Measurements from ENCODE around the gene SBK1. TPM values are rescaled to one million over a fixed set of nuclear protein-coding genes. Genes with fewer than 3 reads are reported as not detected.

Gene SBK1
- total RNA-seq, 1 donor from 2014 or later: 1.5 TPM

GRCh38 chr16:28289939-28290858 lies 2.1 kb upstream of the SBK1 start:
- intact Hi-C loops (cut with micrococcal nuclease): loop anchor here (10.0 kb wide), 1 partner anchor 265 kb away; the partner anchor contains the start of gene SGF29
- H3K9me3 Mint-ChIP-seq: no peaks in the 10 kb centered on the region
- peak overlapping the region; percentile 8 for H3K4me3 Mint-ChIP-seq
- H3K4me1 Mint-ChIP-seq: peaks cover 33% of the 10 kb centered on the region
- peaks cover 23% of the 10 kb centered on the region for H3K27me3 Mint-ChIP-seq
- DNase-seq: no peak
- no peaks in the 10 kb centered on the region for H3K36me3 Mint-ChIP-seq (ENCODE audit: low read depth)
- H3K27ac Mint-ChIP-seq: no peak overlapping the region

- H3K36me3 Mint-ChIP-seq (ENCODE audit: low read depth): no peaks in the 10 kb centered on the region
- peaks cover 26% of the 10 kb centered on the region for H3K27me3 Mint-ChIP-seq
- H3K4me1 Mint-ChIP-seq: peaks cover 36% of the 10 kb centered on the region
- H3K27ac Mint-ChIP-seq: peak overlapping the region; percentile 43
- peak overlapping the region; percentile 60 for H3K4me3 Mint-ChIP-seq
- intact Hi-C loops (cut with micrococcal nuclease): loop anchor here (10.0 kb wide), 1 partner anchor 264 kb away; the partner anchor contains the start of gene SGF29
- DNase-seq: no peak
- H3K9me3 Mint-ChIP-seq: no peaks in the 10 kb centered on the region
These were observed 1.5 kb upstream of the SBK1 start for GRCh38 chr16:28290859-28291254.

GRCh38 chr16:28292731-28293600 lies 641 bp downstream of the SBK1 start:
- peak; percentile 71 for DNase-seq
- intact Hi-C loops (cut with micrococcal nuclease): loop anchor here (2.0 to 10.0 kb wide), 3 partner anchors 16 to 262 kb away; partner anchors contain the start of gene SGF29

GRCh38 chr16:28293601-28293960 lies 1.3 kb downstream of the SBK1 start:
- Mint-ChIP-seq H3K4me1 (peaks cover 49% of the 10 kb centered on the region), H3K27ac (no peak overlapping the region)

More at GRCh38 chr16:28292731-28293600, 641 bp downstream of the SBK1 start:
- Mint-ChIP-seq H3K27me3 (peaks cover 26% of the 10 kb centered on the region), H3K27ac (no peak overlapping the region), H3K4me3 (peak overlapping the region; percentile 83), H3K9me3 (no peaks in the 10 kb centered on the region), H3K4me1 (peaks cover 48% of the 10 kb centered on the region), H3K36me3 (ENCODE audit: low read depth) (peaks cover 2% of the 10 kb centered on the region)

GRCh38 chr16:28294201-28294600 lies 1.9 kb downstream of the SBK1 start:
- H3K4me1 Mint-ChIP-seq: peaks cover 45% of the 10 kb centered on the region
- peak overlapping the region; percentile 67 for H3K4me3 Mint-ChIP-seq
- no peak for DNase-seq
- intact Hi-C loops (cut with micrococcal nuclease): loop anchor here (10.0 kb wide), 1 partner anchor 261 kb away; the partner anchor contains the start of gene SGF29
- H3K9me3 Mint-ChIP-seq: no peaks in the 10 kb centered on the region
- peaks cover 2% of the 10 kb centered on the region for H3K36me3 Mint-ChIP-seq (ENCODE audit: low read depth)
- H3K27me3 Mint-ChIP-seq: peaks cover 24% of the 10 kb centered on the region
- no peak overlapping the region for H3K27ac Mint-ChIP-seq

More at GRCh38 chr16:28293601-28293960, 1.3 kb downstream of the SBK1 start:
- DNase-seq: no peak
- Mint-ChIP-seq H3K36me3 (ENCODE audit: low read depth) (peaks cover 2% of the 10 kb centered on the region), H3K9me3 (no peaks in the 10 kb centered on the region), H3K4me3 (peak overlapping the region; percentile 67), H3K27me3 (peaks cover 26% of the 10 kb centered on the region)
- intact Hi-C loops (cut with micrococcal nuclease): loop anchor here (2.0 to 10.0 kb wide), 3 partner anchors 17 to 261 kb away; partner anchors contain the start of gene SGF29

GRCh38 chr16:28295276-28295675 lies 3.0 kb downstream of the SBK1 start:
- Mint-ChIP-seq H3K27me3 (peaks cover 24% of the 10 kb centered on the region), H3K9me3 (no peaks in the 10 kb centered on the region), H3K27ac (no peak overlapping the region), H3K36me3 (ENCODE audit: low read depth) (peaks cover 2% of the 10 kb centered on the region), H3K4me3 (no peak overlapping the region), H3K4me1 (peaks cover 45% of the 10 kb centered on the region)
- intact Hi-C loops (cut with micrococcal nuclease): loop anchor here (10.0 kb wide), 1 partner anchor 260 kb away; the partner anchor contains the start of gene SGF29
- DNase-seq: no peak

GRCh38 chr16:28297308-28297707 lies 5.0 kb downstream of the SBK1 start:
- DNase-seq: no peak
- H3K27ac Mint-ChIP-seq: no peak overlapping the region
- no peaks in the 10 kb centered on the region for H3K9me3 Mint-ChIP-seq
- intact Hi-C loops (cut with micrococcal nuclease): loop anchor here (10.0 kb wide), 1 partner anchor 257 kb away; the partner anchor contains the start of gene SGF29
- peak overlapping the region; percentile 40 for H3K4me3 Mint-ChIP-seq
- H3K4me1 Mint-ChIP-seq: peaks cover 31% of the 10 kb centered on the region
- peaks cover 22% of the 10 kb centered on the region for H3K27me3 Mint-ChIP-seq
- peaks cover 2% of the 10 kb centered on the region for H3K36me3 Mint-ChIP-seq (ENCODE audit: low read depth)

GRCh38 chr16:28297784-28298510 lies 5.6 kb downstream of the SBK1 start:
- Mint-ChIP-seq H3K27me3 (peaks cover 20% of the 10 kb centered on the region), H3K4me3 (peak overlapping the region; percentile 40), H3K4me1 (peaks cover 31% of the 10 kb centered on the region), H3K36me3 (ENCODE audit: low read depth) (peaks cover 2% of the 10 kb centered on the region), H3K27ac (no peak overlapping the region), H3K9me3 (no peaks in the 10 kb centered on the region)
- peak; percentile 72 for DNase-seq
- intact Hi-C loops (cut with micrococcal nuclease): loop anchor here (10.0 kb wide), 1 partner anchor 257 kb away; the partner anchor contains the start of gene SGF29

GRCh38 chr16:28298511-28298878 lies 6.2 kb downstream of the SBK1 start:
- peaks cover 31% of the 10 kb centered on the region for H3K4me1 Mint-ChIP-seq
- H3K36me3 Mint-ChIP-seq (ENCODE audit: low read depth): peaks cover 4% of the 10 kb centered on the region
- H3K9me3 Mint-ChIP-seq: no peaks in the 10 kb centered on the region
- H3K27me3 Mint-ChIP-seq: peaks cover 21% of the 10 kb centered on the region
- DNase-seq: no peak
- intact Hi-C loops (cut with micrococcal nuclease): loop anchor here (10.0 kb wide), 1 partner anchor 256 kb away; the partner anchor contains the start of gene SGF29
- no peak overlapping the region for H3K27ac Mint-ChIP-seq
- peak overlapping the region; percentile 35 for H3K4me3 Mint-ChIP-seq

- no peak overlapping the region for H3K4me3 Mint-ChIP-seq
- H3K27ac Mint-ChIP-seq: no peak overlapping the region
- H3K27me3 Mint-ChIP-seq: peaks cover 4% of the 10 kb centered on the region
- intact Hi-C loops (cut with micrococcal nuclease): no loop called here
- no peak for DNase-seq
- no peaks in the 10 kb centered on the region for H3K9me3 Mint-ChIP-seq
- peaks cover 4% of the 10 kb centered on the region for H3K36me3 Mint-ChIP-seq (ENCODE audit: low read depth)
- peaks cover 22% of the 10 kb centered on the region for H3K4me1 Mint-ChIP-seq
These were observed 8.0 kb downstream of the SBK1 start for GRCh38 chr16:28300327-28300726.

GRCh38 chr16:28301154-28301553 lies 8.8 kb downstream of the SBK1 start:
- H3K36me3 Mint-ChIP-seq (ENCODE audit: low read depth): peaks cover 4% of the 10 kb centered on the region
- H3K4me1 Mint-ChIP-seq: peaks cover 20% of the 10 kb centered on the region
- intact Hi-C loops (cut with micrococcal nuclease): no loop called here
- no peak overlapping the region for H3K4me3 Mint-ChIP-seq
- DNase-seq: no peak
- no peak overlapping the region for H3K27ac Mint-ChIP-seq
- H3K9me3 Mint-ChIP-seq: no peaks in the 10 kb centered on the region
- peaks cover 2% of the 10 kb centered on the region for H3K27me3 Mint-ChIP-seq

- no peaks in the 10 kb centered on the region for H3K9me3 Mint-ChIP-seq
- H3K27ac Mint-ChIP-seq: no peak overlapping the region
- H3K27me3 Mint-ChIP-seq: peaks cover 2% of the 10 kb centered on the region
- peaks cover 3% of the 10 kb centered on the region for H3K36me3 Mint-ChIP-seq (ENCODE audit: low read depth)
- H3K4me1 Mint-ChIP-seq: peaks cover 18% of the 10 kb centered on the region
- no peak for DNase-seq
- no peak overlapping the region for H3K4me3 Mint-ChIP-seq
- intact Hi-C loops (cut with micrococcal nuclease): no loop called here
These were observed 9.3 kb downstream of the SBK1 start for GRCh38 chr16:28301620-28302019.

- Mint-ChIP-seq H3K4me3 (no peak overlapping the region), H3K9me3 (no peaks in the 10 kb centered on the region), H3K27me3 (peaks cover 2% of the 10 kb centered on the region), H3K36me3 (ENCODE audit: low read depth) (peaks cover 1% of the 10 kb centered on the region), H3K4me1 (peaks cover 3% of the 10 kb centered on the region), H3K27ac (no peak overlapping the region)
- intact Hi-C loops (cut with micrococcal nuclease): no loop called here
- DNase-seq: no peak
These were observed 10.8 kb downstream of the SBK1 start for GRCh38 chr16:28303132-28303531.

Measured in activated CD4-positive, alpha-beta T cell treated with anti-CD3 and anti-CD28 coated beads, Interleukin-2, amount 10 ng/mL, durations not matched to agents 24 days and 14 days (primary cell).